GM19025 (cell line): ENCODE measurements around the gene SFTPB.
A peak's percentile ranks its signal among the peaks of the same experiment; 100 is the strongest.
"Not testable (repeated sequence)": the region's sequence is repeated elsewhere in the genome, so short reads cannot be mapped to it uniquely, and the experiment has no call there.

Source experiments
- ATAC-seq: cut with Tn5 transposase; IDR thresholded peaks from one replicate; pipeline ENCODE4 v1.9.1; 2021; ENCODE audit warnings: mild to moderate bottlenecking, low read depth, moderate library complexity; ENCODE audit not compliant: unreplicated experiment

The SFTPB gene

GRCh38 chr2:85668009-85668856 is at the start of gene SFTPB:
SFTPB (minus strand) TSS chr2:85668199; CDS start chr2:85668183, 16 bp downstream.
- no peak for ATAC-seq

- no peak for ATAC-seq
Measured at GRCh38 chr2:85717308-85718008, 49.5 kb upstream of the SFTPB start.

GRCh38 chr2:85716346-85716914 is 48.4 kb upstream of the SFTPB start:
- ATAC-seq = no peak

- no peak for ATAC-seq
Measured at GRCh38 chr2:85714841-85715240, 46.8 kb upstream of the SFTPB start.

GRCh38 chr2:85714421-85714820 is 46.4 kb upstream of the SFTPB start:
- not testable (repeated sequence) for ATAC-seq

- no peak for ATAC-seq
Measured at GRCh38 chr2:85713836-85714235, 45.8 kb upstream of the SFTPB start.

- ATAC-seq = no peak
Measured at GRCh38 chr2:85712849-85713612, 45.0 kb upstream of the SFTPB start.

GRCh38 chr2:85712336-85712735 is 44.3 kb upstream of the SFTPB start:
- ATAC-seq = no peak

GRCh38 chr2:85711578-85712060 is 43.6 kb upstream of the SFTPB start:
- ATAC-seq = no peak

GRCh38 chr2:85710687-85711577 is 42.9 kb upstream of the SFTPB start:
- no peak for ATAC-seq

- ATAC-seq = no peak
Measured at GRCh38 chr2:85709401-85709811, 41.4 kb upstream of the SFTPB start.

GRCh38 chr2:85708641-85709040 is 40.6 kb upstream of the SFTPB start:
- ATAC-seq = no peak

GRCh38 chr2:85707304-85707703 is 39.3 kb upstream of the SFTPB start:
- peak; percentile 46 for ATAC-seq

GRCh38 chr2:85706599-85707296 is 38.7 kb upstream of the SFTPB start:
- no peak for ATAC-seq

- ATAC-seq = no peak
Measured at GRCh38 chr2:85706063-85706462, 38.1 kb upstream of the SFTPB start.

GRCh38 chr2:85705680-85706039 is 37.7 kb upstream of the SFTPB start:
- no peak for ATAC-seq

- ATAC-seq = no peak
Measured at GRCh38 chr2:85704800-85705679, 37.0 kb upstream of the SFTPB start.

- ATAC-seq = no peak
Measured at GRCh38 chr2:85704038-85704437, 36.0 kb upstream of the SFTPB start.
